ENCODE data around the gene TSPYL2.

TSPYL2 gene

DNA sequence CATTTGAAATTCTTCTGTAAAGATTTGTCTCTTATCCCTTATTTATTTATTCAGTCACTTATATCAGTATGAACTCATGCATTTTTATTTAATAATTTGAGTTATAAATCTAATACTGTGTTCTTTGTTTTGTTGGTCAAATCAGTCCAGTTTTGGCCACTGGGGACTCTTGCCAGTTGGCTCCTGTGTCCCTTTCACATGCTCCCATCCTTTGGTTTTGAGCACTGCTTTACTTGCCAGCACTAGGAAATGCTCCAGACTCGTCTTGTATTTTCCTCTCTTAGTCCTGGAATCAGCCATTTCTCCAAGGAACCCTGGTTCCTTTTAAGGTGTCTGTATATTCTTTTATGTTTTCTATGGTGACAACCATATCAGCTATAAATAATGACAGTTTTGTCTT, 39.8 kb downstream of the TSPYL2 start:
- no peak for DNase-seq (ENCODE audit: low read depth in 2 of 3, low spot score in 2 of 3)

DNA sequence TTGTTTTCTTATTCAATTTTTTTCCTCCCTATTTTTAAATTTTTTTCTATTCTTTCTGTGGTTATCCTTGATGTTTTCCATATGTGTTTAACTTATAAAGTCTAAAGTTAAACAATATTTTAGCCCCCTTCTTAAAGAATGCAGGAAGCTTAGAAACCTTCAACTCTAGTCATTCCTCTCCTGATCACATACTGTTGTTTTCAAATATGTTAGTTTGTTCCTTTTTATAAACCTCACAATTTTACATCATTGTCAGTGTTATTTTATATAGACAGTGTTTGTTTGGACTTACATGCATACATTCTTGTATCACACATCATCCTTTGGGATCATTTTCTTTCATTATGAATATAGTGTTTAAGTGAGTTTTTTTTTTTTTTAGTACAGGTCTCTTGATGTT, 43.3 kb downstream of the TSPYL2 start:
- no peak for DNase-seq (ENCODE audit: low read depth in 2 of 3, low spot score in 2 of 3)

DNA sequence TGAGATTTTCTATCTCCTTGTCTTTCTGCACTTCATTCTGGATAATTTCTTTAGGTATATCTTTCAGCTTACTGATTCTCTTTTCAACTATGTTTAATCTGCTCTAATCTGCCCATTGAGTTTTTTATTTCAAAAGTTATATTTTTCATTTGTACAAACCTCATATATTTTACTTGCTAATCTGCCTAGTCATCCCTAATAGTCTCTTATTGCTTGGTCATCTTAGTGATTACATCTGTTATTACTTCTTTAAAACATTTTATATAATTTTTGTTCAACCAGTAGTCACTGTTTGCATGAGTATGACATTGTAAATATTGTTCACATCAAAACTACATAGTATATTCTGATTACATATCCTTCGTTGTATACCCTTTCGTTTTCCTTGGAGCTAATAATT, 44.2 kb downstream of the TSPYL2 start:
- DNase-seq (ENCODE audit: low read depth in 2 of 3, low spot score in 2 of 3), result no peak

GRCh38 chrX:53128097-53128749, 46.1 kb downstream of the TSPYL2 start:
- no peak for DNase-seq (ENCODE audit: low read depth in 2 of 3, low spot score in 2 of 3)

- no peak for DNase-seq (ENCODE audit: low read depth in 2 of 3, low spot score in 2 of 3)
Observed at GRCh38 chrX:53133400-53133799, 51.2 kb downstream of the TSPYL2 start.

DNA sequence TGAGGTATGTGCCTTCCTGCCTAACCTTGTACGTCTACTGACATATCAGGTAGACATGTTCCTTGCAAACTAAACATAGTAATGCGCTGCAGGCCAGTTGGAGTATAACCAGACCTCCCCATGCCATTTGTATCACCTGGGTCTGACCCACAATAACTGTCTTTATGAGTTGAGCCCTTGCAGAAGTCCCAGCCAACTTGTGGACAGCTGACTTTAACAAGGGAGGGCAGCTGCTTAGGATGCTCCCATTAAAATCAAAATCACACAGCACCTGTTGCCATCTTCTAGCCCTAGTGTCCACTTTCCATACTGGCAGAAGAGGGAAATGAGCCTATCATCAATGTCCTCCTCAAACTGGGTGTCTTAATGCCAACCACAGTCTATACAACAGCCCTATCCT, 53.4 kb downstream of the TSPYL2 start:
- DNase-seq (ENCODE audit: low read depth in 2 of 3, low spot score in 2 of 3), result no peak
